Gastrocnemius medialis (tissue), 4 donors: ENCODE data around the gene GNAS-AS1. TPM values are rescaled to one million over a fixed set of nuclear protein-coding genes. Genes with fewer than 3 reads are reported as not detected.

Source experiments
- ATAC-seq, 2 donors: fragments of 150-250 bp; one replicate each; pipeline ENCODE4 v1.9.1; 2016
- DNase-seq, 2 donors: peaks; one replicate each; pipeline ENCODE4 v3.0.0-alpha.2; 2019
- H3K27ac ChIP-seq, 4 donors: fragments of 200-600 bp; sonication (generic); 1 replicate in 1 of 4; 2 replicates in 3 of 4; pipeline ENCODE4 v1.5.1; 2016 to 2018; ENCODE audit warnings: mild to moderate bottlenecking in 2 of 4, moderate library complexity in 1 of 4
- H3K27me3 ChIP-seq, 3 donors: fragments of 200-600 bp; sonication (generic) in 2 of 3; 1 replicate in 1 of 3; 2 replicates in 2 of 3; pipeline versions ENCODE4 v1.5.1 to v1.6.0; 2016 to 2019; ENCODE audit warnings: mild to moderate bottlenecking in 1 of 3, moderate library complexity in 1 of 3
- H3K36me3 ChIP-seq, 2 donors: fragments of 200-600 bp; sonication (generic) in 1 of 2; one replicate each; pipeline ENCODE4 v1.5.1; 2017 to 2018
- H3K4me1 ChIP-seq, 2 donors: fragments of 200-600 bp; sonication (generic) in 1 of 2; one replicate each; pipeline ENCODE4 v1.5.1; 2016 to 2017; ENCODE audit warnings: mild to moderate bottlenecking in 2 of 2
- H3K4me3 ChIP-seq, 4 donors: fragments of 200-600 bp; sonication (generic) in 3 of 4; 1 replicate in 1 of 4; 2 replicates in 3 of 4; pipeline ENCODE4 v1.5.1; 2016 to 2019; ENCODE audit warnings: mild to moderate bottlenecking in 2 of 4
- H3K9me3 ChIP-seq, 3 donors: fragments of 200-600 bp; sonication (generic) in 2 of 3; 1 replicate in 1 of 3; 2 replicates in 2 of 3; pipeline ENCODE4 v1.5.1; 2016 to 2019
- POLR2A ChIP-seq, 2 donors: fragments of 450-650 bp; IDR thresholded peaks; one replicate each; pipeline ENCODE4 v1.6.1; 2017; ENCODE audit warnings: antibody characterized with exemption in 2 of 2, mild to moderate bottlenecking in 2 of 2, moderate library complexity in 2 of 2
- in situ Hi-C, 4 donors: fragments of 200-750 bp; cut with MboI; loops; one replicate each; pipeline versions ENCODE4 v1.15.0 to v1.8.0; 2017; ENCODE audit warnings: low sequenced_read_pairs in 4 of 4
- intact Hi-C: fragments of 100-400 bp; cut with DNase I; formaldehyde crosslinking; loops from one replicate; pipeline ENCODE4 v1.15.1; 2023; ENCODE audit warnings: low total_unique reads
- total RNA-seq, 4 donors: library from RNA; depleted of rRNA; stranded (reverse); fragments of >200 nt; gene quantifications; one replicate each; pipeline versions ENCODE4 v1.1.0 to v1.2.3, GENCODE V29; 2016
- TF ChIP-seq, protein P1 (sequence below), 5 experiments: fragments of 450-650 bp in 3 of 5; fragments of 200-600 bp in 2 of 5; sonication (generic) in 2 of 5; IDR thresholded peaks in 4 of 5; conservative IDR thresholded peaks in 1 of 5; 1 replicate in 4 of 5; 2 replicates in 1 of 5; pipeline ENCODE4 v1.5.1; 2016 to 2019; ENCODE audit warnings: antibody characterized with exemption in 5 of 5, mild to moderate bottlenecking in 3 of 5, moderate library complexity in 3 of 5

Gene GNAS-AS1
- total RNA-seq, 4 donors from 2014 or later: not detected

DNA sequence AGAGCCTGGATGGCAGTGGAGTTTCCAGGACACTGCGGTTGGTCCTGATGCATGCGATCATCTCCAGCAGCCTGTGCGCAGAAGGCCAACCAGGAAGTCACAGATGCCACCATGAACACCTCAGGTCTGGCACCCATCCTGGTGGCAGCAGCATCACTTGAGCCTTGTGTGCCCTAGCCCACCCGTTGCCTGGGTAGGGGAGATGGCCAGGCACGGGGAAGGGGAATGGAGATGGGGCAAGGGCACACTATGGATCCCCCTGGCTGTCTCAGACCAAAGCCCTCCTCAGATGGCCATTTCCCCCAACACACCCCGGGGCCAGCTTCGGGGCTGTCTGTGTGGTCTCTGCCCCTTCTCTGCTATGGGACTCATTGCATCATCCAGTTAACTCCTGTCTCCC lies 58.3 kb downstream of the GNAS-AS1 start:
- peaks cover 0 to 6% (median 0%) of the 10 kb centered on the region in 3 donors for H3K27me3 ChIP-seq
- ATAC-seq: no peak
- intact Hi-C loops: loop anchor here (5.0 kb wide), 1 partner anchor 1185 kb away; no protein-coding TSS in a partner anchor

GRCh38 chr20:58791286-58791685 lies 59.4 kb downstream of the GNAS-AS1 start:
- Histone ChIP-seq H3K9me3 (no peaks in the 10 kb centered on the region), H3K4me3 (no peak overlapping the region), H3K27ac (no peak overlapping the region), H3K27me3 (peaks cover 0 to 7% (median 0%) of the 10 kb centered on the region in 3 donors), H3K36me3 (no peaks in the 10 kb centered on the region), H3K4me1 (no peaks in the 10 kb centered on the region)
- no peak for TF ChIP-seq POLR2A (IDR thresholded peaks at IDR 0.05)
- TF ChIP-seq, protein P1, sequence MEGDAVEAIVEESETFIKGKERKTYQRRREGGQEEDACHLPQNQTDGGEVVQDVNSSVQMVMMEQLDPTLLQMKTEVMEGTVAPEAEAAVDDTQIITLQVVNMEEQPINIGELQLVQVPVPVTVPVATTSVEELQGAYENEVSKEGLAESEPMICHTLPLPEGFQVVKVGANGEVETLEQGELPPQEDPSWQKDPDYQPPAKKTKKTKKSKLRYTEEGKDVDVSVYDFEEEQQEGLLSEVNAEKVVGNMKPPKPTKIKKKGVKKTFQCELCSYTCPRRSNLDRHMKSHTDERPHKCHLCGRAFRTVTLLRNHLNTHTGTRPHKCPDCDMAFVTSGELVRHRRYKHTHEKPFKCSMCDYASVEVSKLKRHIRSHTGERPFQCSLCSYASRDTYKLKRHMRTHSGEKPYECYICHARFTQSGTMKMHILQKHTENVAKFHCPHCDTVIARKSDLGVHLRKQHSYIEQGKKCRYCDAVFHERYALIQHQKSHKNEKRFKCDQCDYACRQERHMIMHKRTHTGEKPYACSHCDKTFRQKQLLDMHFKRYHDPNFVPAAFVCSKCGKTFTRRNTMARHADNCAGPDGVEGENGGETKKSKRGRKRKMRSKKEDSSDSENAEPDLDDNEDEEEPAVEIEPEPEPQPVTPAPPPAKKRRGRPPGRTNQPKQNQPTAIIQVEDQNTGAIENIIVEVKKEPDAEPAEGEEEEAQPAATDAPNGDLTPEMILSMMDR (IDR thresholded peaks at IDR 0.05 in 4 of 5, conservative IDR thresholded peaks at IDR 0.05 in 1 of 5): no peak
- in situ Hi-C loops: no loop called here
- DNase-seq: no peak
- intact Hi-C loops: loop anchor here (5.0 kb wide), 1 partner anchor 1184 kb away; no protein-coding TSS in a partner anchor
- no peak for ATAC-seq

More for the DNA sequence above, 58.3 kb downstream of the GNAS-AS1 start:
- TF ChIP-seq, protein P1 (IDR thresholded peaks at IDR 0.05 in 4 of 5, conservative IDR thresholded peaks at IDR 0.05 in 1 of 5): no peak
- TF ChIP-seq POLR2A (IDR thresholded peaks at IDR 0.05): no peak
- Histone ChIP-seq H3K4me3 (no peak overlapping the region), H3K4me1 (no peaks in the 10 kb centered on the region), H3K36me3 (no peaks in the 10 kb centered on the region), H3K27ac (no peak overlapping the region), H3K9me3 (no peaks in the 10 kb centered on the region)
- DNase-seq: no peak
- in situ Hi-C loops: no loop called here

DNA sequence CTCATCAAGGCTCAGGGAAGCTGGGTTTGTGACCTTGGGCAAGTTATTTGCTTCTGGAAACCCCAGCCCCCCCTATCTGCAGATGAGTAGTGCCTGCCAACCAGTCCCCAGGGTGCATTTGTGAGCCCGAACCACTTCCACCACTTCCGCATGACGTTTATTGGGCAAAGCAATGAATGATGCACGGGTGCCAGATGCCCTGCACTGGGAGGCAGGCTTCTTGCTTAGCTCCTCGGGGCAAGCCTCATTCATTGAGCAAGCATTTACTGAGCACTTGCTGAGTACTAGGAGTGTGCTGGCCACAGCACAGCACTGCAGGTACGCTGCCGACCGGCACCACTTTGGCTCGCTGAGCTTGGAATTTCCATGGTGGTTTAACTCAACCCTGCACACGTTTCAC lies 60.2 kb downstream of the GNAS-AS1 start:
- H3K4me3 ChIP-seq: no peak overlapping the region
- no peaks in the 10 kb centered on the region for H3K9me3 ChIP-seq
- intact Hi-C loops: loop anchor here (5.0 kb wide), 1 partner anchor 1183 kb away; no protein-coding TSS in a partner anchor
- H3K27ac ChIP-seq: no peak overlapping the region
- no peak for DNase-seq
- TF ChIP-seq, protein P1 (IDR thresholded peaks at IDR 0.05 in 4 of 5, conservative IDR thresholded peaks at IDR 0.05 in 1 of 5): no peak
- TF ChIP-seq POLR2A (IDR thresholded peaks at IDR 0.05): no peak
- in situ Hi-C loops: no loop called here
- H3K4me1 ChIP-seq: no peaks in the 10 kb centered on the region
- H3K27me3 ChIP-seq: peaks cover 0 to 7% (median 0%) of the 10 kb centered on the region in 3 donors
- no peak for ATAC-seq
- no peaks in the 10 kb centered on the region for H3K36me3 ChIP-seq

DNA sequence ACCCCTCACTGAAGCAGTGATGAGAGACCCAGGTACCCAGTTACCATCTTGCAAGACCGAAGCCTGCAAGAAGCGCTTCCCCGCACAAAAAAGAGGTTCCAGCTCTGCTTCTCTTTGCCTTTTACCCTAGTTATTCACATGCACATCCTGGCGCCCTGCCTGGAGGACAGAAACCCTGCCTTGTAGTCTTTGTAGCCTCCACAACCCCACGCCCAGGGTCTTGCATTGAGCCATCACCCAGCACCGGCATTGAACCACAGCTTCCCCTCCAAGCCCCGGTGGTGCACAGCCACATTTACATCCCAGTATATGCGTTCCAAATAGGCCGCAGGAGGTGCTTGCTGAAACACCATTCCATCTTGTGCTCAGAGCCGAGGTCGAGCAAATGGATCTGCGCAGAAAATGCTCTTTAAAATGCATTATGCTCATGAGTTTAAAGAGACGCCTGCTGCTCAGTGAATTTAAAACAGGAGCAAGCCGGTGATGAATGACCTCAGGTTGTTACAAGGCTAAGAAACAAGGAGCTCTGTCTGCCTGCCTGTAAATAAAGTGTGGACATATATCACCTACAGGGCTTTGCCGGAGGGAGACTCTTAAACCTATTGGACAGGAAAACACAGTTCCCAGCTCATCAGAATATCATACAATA lies 61.7 kb downstream of the GNAS-AS1 start:
- intact Hi-C loops: no loop called here
- ATAC-seq: no peak
- Histone ChIP-seq H3K27ac (no peak overlapping the region), H3K4me3 (no peak overlapping the region), H3K4me1 (no peaks in the 10 kb centered on the region), H3K9me3 (no peaks in the 10 kb centered on the region), H3K27me3 (peaks cover 0 to 7% (median 5%) of the 10 kb centered on the region in 3 donors), H3K36me3 (no peaks in the 10 kb centered on the region)
- in situ Hi-C loops: no loop called here
- TF ChIP-seq, protein P1 (IDR thresholded peaks at IDR 0.05 in 4 of 5, conservative IDR thresholded peaks at IDR 0.05 in 1 of 5): no peak
- no peak for TF ChIP-seq POLR2A (IDR thresholded peaks at IDR 0.05)
- no peak for DNase-seq
